ENCODE measurements around the gene GREM2.

The GREM2 gene

GRCh38 chr1:240496941-240497340 lies 115.0 kb downstream of the GREM2 start:
- no peak for DNase-seq

- DNase-seq: no peak
These were observed 115.6 kb downstream of the GREM2 start for GRCh38 chr1:240496356-240496755.

- DNase-seq: no peak
These were observed 116.4 kb downstream of the GREM2 start for GRCh38 chr1:240495601-240496000.

- no peak for DNase-seq
These were observed 119.0 kb downstream of the GREM2 start for GRCh38 chr1:240492832-240493440.

- no peak for DNase-seq
These were observed 120.2 kb downstream of the GREM2 start for GRCh38 chr1:240491796-240492195.

- no peak for DNase-seq
These were observed 120.8 kb downstream of the GREM2 start for GRCh38 chr1:240491156-240491555.

- no peak for DNase-seq
These were observed 124.5 kb downstream of the GREM2 start for GRCh38 chr1:240487493-240487892.

- DNase-seq: no peak
These were observed 125.3 kb downstream of the GREM2 start for GRCh38 chr1:240486611-240487010.

GRCh38 chr1:240484804-240485443 lies 127.0 kb downstream of the GREM2 start:
- no peak for DNase-seq

GRCh38 chr1:240478536-240478935 lies 133.4 kb downstream of the GREM2 start:
- no peak for DNase-seq

- DNase-seq: no peak
These were observed 136.1 kb downstream of the GREM2 start for GRCh38 chr1:240475832-240476231.

GRCh38 chr1:240474133-240474614 lies 137.8 kb downstream of the GREM2 start:
- peak in 1 of 2 donors; percentile 9 for DNase-seq

- DNase-seq: no peak
These were observed 143.3 kb downstream of the GREM2 start for GRCh38 chr1:240468656-240469055.

- DNase-seq: no peak
These were observed 144.1 kb downstream of the GREM2 start for GRCh38 chr1:240467895-240468294.

GRCh38 chr1:240466509-240466908 lies 145.4 kb downstream of the GREM2 start:
- DNase-seq: no peak

- DNase-seq: no peak
These were observed 146.4 kb downstream of the GREM2 start for GRCh38 chr1:240465531-240465940.

- no peak for DNase-seq
These were observed 147.9 kb downstream of the GREM2 start for GRCh38 chr1:240464099-240464498.

GRCh38 chr1:240462766-240463395 lies 149.1 kb downstream of the GREM2 start:
- no peak for DNase-seq

GRCh38 chr1:240462277-240462676 lies 149.7 kb downstream of the GREM2 start:
- no peak for DNase-seq

GRCh38 chr1:240457203-240457602 lies 154.8 kb downstream of the GREM2 start:
- DNase-seq: no peak

- DNase-seq: no peak
These were observed 156.6 kb downstream of the GREM2 start for GRCh38 chr1:240455228-240455821.

GRCh38 chr1:240445369-240445768 lies 166.6 kb downstream of the GREM2 start:
- no peak for DNase-seq

GRCh38 chr1:240441669-240442068 lies 170.3 kb downstream of the GREM2 start:
- DNase-seq: no peak
